T-helper 1 cell (primary cell): Measurements from ENCODE around the gene ZNF521.

Source experiments
- DNase-seq, 5 donors: peaks; one replicate each; pipeline ENCODE4 v3.0.0-alpha.2; 2012 to 2020
- total RNA-seq, 4 donors: gene quantifications; one replicate each; lab custom pipeline; 2026; lab: John Stamatoyannopoulos, UW

Gene ZNF521
- 0 reads per million in 4 donors for total RNA-seq

DNA sequence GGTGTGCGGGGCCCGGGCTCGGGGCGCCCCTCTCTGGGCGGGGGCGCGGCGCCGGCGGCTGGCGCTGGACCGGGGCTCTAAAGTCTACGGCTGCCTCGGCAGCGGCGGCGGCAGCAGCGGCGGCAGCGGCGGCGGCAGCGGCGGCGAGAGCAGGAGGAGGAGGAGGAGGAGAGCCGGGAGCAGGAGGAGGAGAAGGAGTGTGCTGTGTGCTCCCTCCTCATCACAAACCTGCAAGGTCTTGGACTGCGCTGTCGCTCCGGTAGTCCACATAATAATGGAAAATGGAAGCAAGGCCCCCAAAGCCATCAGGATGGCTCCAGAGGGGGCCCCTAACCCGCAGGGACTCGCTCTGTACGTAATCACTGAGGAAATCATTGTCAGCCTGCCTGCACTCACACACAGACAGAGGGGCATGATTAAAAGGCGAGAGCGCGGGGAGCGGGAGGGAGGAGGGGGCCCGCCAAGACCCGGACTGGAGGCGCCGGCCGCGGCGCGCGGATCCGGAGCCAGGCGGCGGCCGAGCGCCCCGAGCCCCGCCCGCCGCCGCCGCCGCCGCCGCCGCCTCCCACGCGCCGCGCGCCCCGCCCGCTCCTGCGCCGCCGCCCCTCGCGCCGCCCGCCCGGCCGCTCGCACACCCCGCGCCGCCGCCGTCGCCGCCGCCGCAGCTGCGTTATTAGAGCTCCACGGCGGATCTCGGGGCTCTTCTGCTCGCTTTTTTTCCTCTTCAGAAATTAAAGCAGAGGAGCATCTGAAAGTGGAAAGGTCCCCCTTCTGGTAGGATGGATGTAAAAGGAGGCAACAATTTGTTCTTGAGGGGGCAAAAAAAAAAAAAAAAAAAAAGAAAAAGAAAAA, at the start of gene ZNF521:
Gene ZNF521 (minus strand): TSS at position 390 of the 852 bp plus-strand sequence. CDS start 1,220 bp downstream, outside the sequence.
- peak in 2 of 5 donors; percentile 12 to 20 for DNase-seq

DNA sequence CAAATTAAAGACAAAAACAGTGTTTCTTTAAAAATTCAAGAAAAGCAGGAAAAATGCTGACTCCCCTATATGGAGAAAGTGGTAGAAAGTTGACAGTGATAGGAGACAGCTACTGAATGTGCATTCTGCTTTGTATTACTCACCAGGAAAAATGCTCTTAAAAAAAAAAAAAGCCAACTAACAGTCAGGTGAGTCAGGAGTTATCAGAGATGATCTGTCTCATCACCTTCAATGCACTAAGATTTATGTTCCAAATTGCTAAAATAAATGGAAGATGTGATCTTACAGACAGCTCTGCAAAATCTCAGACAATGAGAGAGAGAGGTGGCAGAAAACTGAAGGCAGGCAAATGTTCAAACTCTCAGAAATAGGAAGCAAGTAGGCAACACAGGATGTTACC, 47.6 kb upstream of the ZNF521 start:
- no peak for DNase-seq

- no peak for DNase-seq
These were observed 40.2 kb upstream of the ZNF521 start for GRCh38 chr18:25392192-25392591.

DNA sequence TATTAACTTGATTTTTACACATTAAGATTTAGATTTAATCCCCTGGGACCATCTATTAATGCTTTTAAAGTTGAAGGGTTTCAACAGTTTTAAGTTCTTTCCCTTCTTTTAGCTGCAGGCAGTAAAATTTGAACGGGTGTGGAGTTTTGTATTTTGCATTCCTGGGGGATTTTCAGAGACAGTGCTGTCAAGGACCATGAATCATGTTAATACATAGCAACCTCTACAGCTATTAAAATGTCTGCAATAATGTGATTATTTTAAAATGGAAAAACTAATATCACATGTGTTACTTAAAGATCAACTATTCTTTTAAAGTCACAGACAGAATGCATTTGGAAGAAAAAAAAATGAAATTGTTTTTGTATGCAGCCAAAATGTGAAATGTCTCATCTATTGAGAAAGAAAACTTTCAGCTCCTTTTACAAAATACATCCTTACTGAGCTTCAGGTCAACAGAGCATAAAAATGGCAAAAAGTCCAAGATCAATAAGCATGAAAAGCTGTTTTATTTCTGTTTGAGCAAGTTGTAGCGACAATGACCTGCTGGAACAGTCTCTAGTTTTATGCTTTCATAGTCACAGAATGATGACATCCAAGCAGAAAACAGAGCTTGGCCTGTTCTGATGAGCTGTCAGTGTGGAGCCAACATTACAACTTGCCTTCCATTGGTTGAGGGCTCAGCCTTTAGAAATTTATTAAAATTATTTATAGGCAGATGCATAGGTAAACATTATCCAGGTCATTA, 21.6 kb upstream of the ZNF521 start:
- DNase-seq, result no peak

DNA sequence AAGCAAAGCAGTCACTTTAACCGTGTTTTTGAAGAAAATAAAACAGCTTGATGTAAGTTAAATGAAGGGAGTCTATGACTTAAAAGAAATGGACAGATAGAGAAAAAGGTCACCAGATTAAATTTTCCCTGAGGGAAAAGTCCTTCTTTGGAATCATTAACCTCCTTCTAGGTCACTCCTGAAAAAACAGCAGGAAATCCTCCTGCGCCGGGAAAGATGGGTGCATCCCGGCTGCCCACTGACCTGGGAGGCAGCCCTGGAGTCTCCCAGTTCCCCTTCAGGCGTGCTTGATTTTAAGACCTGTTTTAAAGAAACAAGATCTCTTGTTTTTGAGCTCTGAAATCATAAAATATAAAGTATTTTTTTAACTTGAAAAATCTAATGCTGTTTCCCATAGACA, 18.4 kb upstream of the ZNF521 start:
- no peak for DNase-seq

DNA sequence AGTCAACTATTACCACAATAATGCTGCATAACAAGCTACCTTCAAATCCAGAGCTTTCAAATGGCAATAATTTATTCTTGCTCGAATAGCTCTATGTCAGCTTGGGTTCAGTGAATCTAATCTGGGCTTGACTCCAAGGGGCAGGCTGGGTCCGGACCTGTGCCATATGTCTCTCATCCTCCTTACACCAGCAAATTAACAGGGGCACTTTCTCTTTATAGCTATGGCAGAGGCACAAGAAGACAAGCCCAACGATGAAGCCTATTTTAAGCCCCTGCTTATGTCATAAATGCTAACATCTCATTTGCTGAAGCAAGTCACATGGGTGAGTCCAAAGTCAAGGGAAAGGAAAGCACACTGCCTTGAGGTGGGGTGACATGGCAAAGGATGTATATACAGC, 13.3 kb upstream of the ZNF521 start:
- no peak for DNase-seq

DNA sequence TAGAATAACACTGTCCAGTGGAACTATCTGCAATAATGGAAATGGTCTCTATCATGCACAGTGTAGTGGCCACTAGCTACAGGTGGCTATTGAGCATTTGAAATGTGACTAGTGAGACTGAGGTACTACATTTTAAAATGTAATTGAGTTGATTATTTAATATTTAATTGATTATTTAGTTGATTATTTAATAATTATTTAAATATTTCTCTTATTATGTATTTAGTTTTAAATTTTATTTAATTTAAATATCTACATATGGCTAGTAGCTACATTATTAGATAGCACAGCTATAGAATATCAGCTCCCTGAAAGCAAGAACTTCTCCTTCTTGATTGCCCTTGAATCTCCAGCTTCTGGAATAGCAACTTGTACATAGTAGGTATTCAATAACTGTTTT, 12.8 kb upstream of the ZNF521 start:
- no peak for DNase-seq

DNA sequence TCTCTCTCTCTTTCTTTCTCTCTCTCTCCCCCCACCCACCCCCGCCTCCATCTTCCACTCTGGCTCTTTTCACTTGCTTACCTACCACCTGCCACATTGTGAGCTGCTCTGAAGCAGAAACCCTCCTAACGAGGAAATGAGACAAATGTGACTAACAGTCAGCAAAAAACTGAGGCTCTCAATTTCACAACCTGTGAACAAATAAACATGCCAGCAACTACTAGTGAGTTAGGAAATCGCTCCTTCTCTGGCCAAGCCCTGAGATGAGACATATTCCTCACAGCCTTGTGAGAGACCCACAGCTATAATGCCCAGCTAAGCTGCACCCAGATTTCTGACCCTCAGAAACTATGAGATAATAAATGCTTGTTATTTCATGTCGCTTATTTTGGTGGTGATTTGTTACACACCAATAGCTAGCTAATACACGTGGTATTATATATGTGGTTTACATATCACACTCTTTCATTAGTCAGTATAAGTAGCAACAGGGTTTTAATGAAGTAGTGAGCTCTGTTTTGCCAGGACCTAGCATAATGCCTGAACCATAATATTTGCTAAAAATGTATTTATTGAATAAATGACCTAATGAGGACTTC, 8.4 kb upstream of the ZNF521 start:
- no peak for DNase-seq

DNA sequence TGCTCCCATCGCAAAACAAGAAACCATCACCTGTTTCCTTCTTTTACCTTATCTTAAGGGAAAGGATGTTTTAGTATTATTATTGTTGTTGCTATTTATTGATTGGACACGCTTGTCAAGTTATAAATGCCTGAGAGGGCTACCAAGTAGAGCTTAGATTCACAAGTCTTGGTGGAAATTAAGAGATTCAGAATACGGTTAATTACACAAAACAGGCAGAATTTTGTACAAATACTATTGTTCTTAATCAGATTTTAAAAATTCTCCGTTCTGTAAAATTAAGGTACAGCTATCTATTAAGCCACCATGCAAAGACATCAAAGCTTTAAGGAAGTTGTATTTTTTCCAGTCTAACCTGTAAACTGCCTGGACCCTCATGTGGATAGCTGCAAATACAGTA, 1.1 kb upstream of the ZNF521 start:
- DNase-seq, result no peak

- no peak for DNase-seq
These were observed 651 bp upstream of the ZNF521 start for GRCh38 chr18:25352629-25353005.

DNA sequence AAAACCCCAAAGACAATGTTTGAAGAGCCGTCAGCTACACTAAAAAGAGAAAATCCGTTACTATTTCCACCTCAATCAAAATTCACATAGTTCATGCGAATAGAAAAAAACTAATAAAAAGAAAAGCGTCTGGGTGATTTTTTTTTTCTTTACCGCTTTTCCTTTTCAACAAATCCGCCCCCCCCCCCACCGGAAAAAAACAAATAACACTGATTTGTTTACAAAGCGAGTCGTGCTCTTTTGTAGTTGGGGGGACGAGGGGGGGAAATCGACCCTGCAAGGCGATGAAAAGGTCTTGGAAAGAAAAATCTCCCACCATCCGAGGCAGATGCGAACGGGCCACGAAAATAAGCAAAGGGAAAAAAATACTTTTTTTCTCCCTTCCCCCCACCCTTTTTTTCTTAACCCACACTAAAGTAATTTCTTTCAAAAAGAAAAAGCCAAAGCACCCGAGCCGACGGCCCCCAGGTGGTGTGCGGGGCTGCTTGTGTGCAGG, 638 bp downstream of the ZNF521 start:
- DNase-seq, result no peak

- no peak for DNase-seq
These were observed 1.3 kb downstream of the ZNF521 start for GRCh38 chr18:25350489-25351251.

DNA sequence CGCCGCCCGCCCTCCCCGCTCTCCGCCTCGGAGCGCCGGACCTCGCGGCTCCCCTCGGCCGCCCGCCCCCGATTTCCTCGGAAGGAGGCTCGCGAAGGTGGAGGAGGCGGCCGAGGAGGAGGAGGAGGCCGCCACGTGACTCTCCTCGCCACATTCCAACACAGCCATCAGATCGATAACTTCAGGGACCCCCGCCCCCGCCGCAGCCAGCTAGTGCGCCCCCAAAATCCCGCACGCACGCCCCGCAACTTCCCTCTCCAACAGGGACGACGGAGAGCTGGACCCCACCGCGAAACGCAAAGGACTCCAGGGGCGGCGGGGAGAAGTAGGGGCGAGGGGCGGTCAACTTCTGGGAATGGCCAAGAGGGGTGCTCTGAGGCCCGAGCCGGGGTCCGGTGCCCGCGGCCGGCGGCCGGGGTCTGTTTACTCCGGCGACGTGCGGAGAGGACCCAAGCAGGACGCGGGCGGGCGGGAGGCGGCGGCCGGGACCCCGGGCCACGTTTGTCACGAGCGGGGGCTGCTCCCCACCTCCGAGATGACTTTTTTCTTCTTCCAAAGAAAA, 2.0 kb downstream of the ZNF521 start:
- DNase-seq, result peak in 1 of 5 donors; percentile 13

GRCh38 chr18:25349131-25349925, 2.6 kb downstream of the ZNF521 start:
- no peak for DNase-seq

DNA sequence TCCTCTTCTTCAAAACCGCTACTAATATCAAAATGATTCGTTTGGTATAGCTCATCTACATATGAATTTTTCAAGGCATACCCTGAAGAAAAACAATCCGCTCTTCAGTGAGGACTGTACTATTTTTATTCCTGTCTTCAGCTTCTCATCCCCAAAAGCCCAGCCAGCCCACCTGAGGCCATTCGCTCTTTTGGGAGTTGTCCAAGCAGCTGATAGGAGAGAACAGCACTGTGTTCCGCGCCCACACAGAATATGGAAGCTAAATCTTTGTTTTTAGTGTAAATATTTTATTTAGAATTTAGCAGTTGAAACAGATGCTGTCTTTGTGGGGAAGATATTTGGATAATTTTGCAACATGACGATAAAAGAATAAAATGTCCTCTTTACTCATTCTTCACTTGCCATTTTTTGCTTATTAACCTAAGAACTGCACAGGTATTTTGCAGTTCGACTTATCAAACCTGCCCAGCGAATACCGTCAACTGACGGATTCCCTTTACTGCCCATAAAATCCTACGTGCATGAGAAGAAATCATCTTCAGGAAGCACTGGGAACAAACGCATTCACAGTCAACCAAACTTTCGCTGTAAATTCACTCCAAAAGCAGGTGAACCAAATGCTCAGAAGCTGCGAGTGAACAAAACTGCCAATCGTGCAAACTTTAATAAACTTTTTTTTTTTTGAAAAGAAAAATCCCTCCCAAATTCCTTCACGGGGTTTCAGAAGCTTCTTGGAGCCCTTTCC, 3.4 kb downstream of the ZNF521 start:
- no peak for DNase-seq

DNA sequence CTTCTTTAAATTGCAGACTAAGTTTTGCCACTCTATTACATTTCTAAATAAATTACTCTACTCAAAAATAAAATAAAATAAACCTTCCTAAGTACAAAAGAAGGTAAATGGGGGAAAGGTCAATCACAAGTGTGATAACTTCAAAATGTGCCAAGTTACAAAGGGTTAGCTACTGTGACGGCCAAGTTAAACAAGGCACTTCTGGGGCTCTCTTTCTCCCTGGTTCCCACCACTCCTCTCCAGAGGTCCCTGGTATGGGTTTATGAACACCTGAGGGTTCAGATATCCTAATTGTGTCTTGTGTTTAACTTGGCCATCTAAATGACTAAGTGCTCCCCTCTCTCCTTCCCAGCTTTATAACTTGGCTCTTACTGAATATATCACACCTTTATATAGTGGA, 5.4 kb downstream of the ZNF521 start:
- no peak for DNase-seq

DNA sequence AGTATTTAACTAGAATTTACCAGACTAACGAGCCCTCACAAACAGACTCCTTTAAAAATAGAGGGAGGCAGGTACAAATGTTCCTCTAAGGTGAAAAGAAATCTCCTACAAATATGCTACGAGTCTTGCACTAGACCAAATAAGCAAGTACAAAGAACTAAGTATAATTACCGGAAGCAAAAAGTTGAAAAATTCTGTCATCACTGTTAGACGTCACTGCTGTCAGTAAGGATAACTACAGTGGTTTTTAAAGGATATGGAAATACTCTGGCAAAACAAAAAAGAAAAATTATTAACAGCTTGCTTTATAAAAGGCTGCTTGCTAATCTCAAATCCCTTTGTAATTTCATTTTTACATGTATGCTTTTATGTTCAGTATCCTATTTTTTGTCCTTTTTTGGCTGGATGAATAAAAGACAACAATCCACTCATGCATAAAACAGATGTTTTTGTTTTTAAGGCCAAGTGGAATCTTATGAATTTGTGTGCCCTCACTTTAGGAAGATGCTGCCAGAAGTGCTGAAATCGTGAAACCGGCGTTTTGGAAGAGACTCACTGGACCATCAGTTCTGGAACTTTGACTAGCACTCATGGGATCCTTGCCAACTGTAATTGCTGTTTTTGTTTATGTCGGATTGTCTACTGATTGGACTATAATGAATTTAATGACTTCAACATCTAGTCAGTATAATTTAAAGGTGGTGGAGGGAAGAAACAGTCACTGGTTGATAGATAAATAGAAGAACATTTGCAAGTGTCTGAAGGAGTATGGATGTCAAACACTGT, 6.7 kb downstream of the ZNF521 start:
- DNase-seq, result no peak

- DNase-seq, result no peak
These were observed 10.1 kb downstream of the ZNF521 start for GRCh38 chr18:25341831-25342230.

DNA sequence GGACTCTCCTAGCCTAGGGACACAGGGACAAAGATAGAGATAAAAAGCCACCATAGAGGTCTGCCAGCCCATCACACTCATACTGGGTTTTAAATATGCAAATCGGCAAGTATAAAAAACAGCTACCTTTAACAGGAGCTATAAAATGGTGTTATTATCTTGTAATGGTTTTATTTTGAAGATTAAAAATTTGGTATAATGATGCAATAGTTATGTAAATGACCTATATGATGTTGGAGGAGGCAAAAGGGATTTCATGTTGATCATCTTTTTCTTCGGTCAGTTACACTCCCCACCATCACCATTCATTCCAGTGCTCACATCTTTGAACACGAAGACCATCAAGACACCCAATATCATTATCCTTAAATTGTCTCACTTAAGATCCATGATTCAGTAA, 11.2 kb downstream of the ZNF521 start:
- no peak for DNase-seq

- DNase-seq, result no peak
These were observed 16.3 kb downstream of the ZNF521 start for GRCh38 chr18:25335676-25336075.
